ENCODE results near the gene COPS8. TPM values are rescaled to one million over a fixed set of nuclear protein-coding genes. Genes with fewer than 3 reads are reported as not detected.

COPS8 gene
- total and polyA plus RNA-seq, 2 experiments from 2014 or later = 99.7 to 139 TPM

GRCh38 chr2:237143118-237143517, 57.4 kb downstream of the COPS8 start:
- Histone ChIP-seq H3K9me3 (ENCODE audit: low read depth) (no peaks in the 10 kb centered on the region), H3K4me1 (ENCODE audit: low read depth) (no peaks in the 10 kb centered on the region), H3K4me3 (no peak overlapping the region), H3K27me3 (no peaks in the 10 kb centered on the region), H3K36me3 (no peaks in the 10 kb centered on the region), H3K27ac (no peak overlapping the region)
- TF ChIP-seq, protein P1, sequence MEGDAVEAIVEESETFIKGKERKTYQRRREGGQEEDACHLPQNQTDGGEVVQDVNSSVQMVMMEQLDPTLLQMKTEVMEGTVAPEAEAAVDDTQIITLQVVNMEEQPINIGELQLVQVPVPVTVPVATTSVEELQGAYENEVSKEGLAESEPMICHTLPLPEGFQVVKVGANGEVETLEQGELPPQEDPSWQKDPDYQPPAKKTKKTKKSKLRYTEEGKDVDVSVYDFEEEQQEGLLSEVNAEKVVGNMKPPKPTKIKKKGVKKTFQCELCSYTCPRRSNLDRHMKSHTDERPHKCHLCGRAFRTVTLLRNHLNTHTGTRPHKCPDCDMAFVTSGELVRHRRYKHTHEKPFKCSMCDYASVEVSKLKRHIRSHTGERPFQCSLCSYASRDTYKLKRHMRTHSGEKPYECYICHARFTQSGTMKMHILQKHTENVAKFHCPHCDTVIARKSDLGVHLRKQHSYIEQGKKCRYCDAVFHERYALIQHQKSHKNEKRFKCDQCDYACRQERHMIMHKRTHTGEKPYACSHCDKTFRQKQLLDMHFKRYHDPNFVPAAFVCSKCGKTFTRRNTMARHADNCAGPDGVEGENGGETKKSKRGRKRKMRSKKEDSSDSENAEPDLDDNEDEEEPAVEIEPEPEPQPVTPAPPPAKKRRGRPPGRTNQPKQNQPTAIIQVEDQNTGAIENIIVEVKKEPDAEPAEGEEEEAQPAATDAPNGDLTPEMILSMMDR (IDR thresholded peaks at IDR 0.05; ENCODE audit: low read depth, low read length) = no peak
- no peak for DNase-seq (ENCODE audit: low read depth in 1 of 2, low spot score in 1 of 2)

- Histone ChIP-seq H3K4me3 (no peak overlapping the region), H3K27me3 (no peaks in the 10 kb centered on the region), H3K27ac (no peak overlapping the region), H3K36me3 (no peaks in the 10 kb centered on the region), H3K9me3 (ENCODE audit: low read depth) (no peaks in the 10 kb centered on the region), H3K4me1 (ENCODE audit: low read depth) (no peaks in the 10 kb centered on the region)
- TF ChIP-seq, protein P1 (IDR thresholded peaks at IDR 0.05; ENCODE audit: low read depth, low read length) = no peak
- DNase-seq (ENCODE audit: low read depth in 1 of 2, low spot score in 1 of 2) = peak in 1 of 2 donors; percentile 71
Observed at GRCh38 chr2:237143676-237144440, 58.2 kb downstream of the COPS8 start.

DNA sequence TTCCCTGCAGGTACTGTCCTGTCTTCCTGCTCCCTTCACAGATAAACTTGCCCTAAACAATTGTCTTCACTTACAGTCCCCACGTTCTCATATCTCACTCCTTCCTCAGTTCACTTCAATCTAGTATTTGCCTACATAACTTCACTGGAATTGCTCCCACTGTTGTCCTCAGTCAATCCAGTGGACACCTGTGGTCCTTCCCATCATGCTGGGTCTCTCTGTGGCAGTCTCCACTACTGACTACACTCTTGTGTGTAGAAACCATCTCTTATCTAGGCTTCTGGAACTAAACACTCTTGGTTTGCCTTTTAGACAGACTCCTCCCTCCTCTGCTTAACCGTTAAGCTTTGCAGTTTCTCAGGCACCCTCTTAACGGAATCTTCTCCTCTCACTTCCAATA, 58.8 kb downstream of the COPS8 start:
- Histone ChIP-seq H3K27me3 (no peaks in the 10 kb centered on the region), H3K27ac (no peak overlapping the region), H3K4me3 (no peak overlapping the region), H3K9me3 (ENCODE audit: low read depth) (no peaks in the 10 kb centered on the region), H3K36me3 (no peaks in the 10 kb centered on the region), H3K4me1 (ENCODE audit: low read depth) (no peaks in the 10 kb centered on the region)
- TF ChIP-seq, protein P1 (IDR thresholded peaks at IDR 0.05; ENCODE audit: low read depth, low read length) = no peak
- no peak for DNase-seq (ENCODE audit: low read depth in 1 of 2, low spot score in 1 of 2)

DNA sequence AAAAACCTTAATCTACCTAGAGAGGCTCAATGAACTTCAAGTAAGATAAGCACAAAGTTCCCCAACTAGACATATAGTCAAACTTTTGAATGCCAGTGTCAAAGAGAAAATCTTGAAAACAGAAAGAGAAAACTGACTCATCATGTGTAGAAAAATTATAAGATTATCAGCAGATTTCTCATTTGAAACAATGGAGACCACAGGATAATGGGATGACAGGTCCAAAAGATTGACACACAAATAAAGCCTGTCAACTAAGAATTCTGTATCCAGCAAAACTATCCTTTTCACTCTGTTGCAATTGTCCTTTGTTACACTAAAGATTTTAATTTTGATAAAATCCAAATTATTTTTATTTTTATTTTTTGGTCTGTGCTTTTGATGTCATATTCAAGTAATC, 61.6 kb downstream of the COPS8 start:
- H3K4me3 ChIP-seq = no peak overlapping the region
- H3K36me3 ChIP-seq = no peaks in the 10 kb centered on the region
- TF ChIP-seq, protein P1 (IDR thresholded peaks at IDR 0.05; ENCODE audit: low read depth, low read length) = no peak
- no peaks in the 10 kb centered on the region for H3K27me3 ChIP-seq
- H3K27ac ChIP-seq = no peak overlapping the region
- DNase-seq (ENCODE audit: low read depth in 1 of 2, low spot score in 1 of 2) = no peak
- no peaks in the 10 kb centered on the region for H3K4me1 ChIP-seq (ENCODE audit: low read depth)
- H3K9me3 ChIP-seq (ENCODE audit: low read depth) = no peaks in the 10 kb centered on the region

GRCh38 chr2:237148624-237149023, 62.9 kb downstream of the COPS8 start:
- TF ChIP-seq, protein P1 (IDR thresholded peaks at IDR 0.05; ENCODE audit: low read depth, low read length) = no peak
- no peak overlapping the region for H3K27ac ChIP-seq
- H3K36me3 ChIP-seq = no peaks in the 10 kb centered on the region
- DNase-seq (ENCODE audit: low read depth in 1 of 2, low spot score in 1 of 2) = no peak
- H3K9me3 ChIP-seq (ENCODE audit: low read depth) = no peaks in the 10 kb centered on the region
- H3K27me3 ChIP-seq = no peaks in the 10 kb centered on the region
- H3K4me1 ChIP-seq (ENCODE audit: low read depth) = no peaks in the 10 kb centered on the region
- no peak overlapping the region for H3K4me3 ChIP-seq
